Stimulated activated CD4-positive, alpha-beta T cell treated with anti-CD3 and anti-CD28 coated beads, Interleukin-1b, Interleukin-23, amount 100 ng/mL, for 24 hours (primary cell): Measurements from ENCODE around the gene ZSCAN12.

ENCODE experiments used
- DNase-seq, 4 experiments: peaks; one replicate each; pipeline ENCODE4 v3.0.0-alpha.2; 2020; ENCODE audit warnings: low read depth in 4 of 4, low spot score in 1 of 4

ZSCAN12 gene

DNA sequence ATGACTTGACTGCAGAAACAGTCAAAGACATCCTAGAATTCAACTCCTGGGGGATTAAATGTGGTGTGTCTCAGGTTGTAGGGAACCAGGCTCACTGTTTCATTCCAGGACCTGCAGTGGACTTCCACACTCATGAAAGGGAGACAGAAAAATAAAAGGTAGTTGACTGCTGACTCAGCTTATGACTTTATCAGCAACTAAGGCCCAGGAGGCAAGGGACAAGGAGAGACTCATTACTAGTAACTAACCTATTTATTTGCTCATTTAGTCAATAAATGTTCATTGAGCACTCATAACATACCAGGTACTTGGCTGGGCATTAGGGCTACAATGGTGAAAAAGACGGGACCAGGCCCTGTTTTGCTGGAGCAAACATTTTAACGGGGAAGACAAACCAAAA, 66.5 kb downstream of the ZSCAN12 start:
- no peak for DNase-seq

GRCh38 chr6:28330041-28330440, 69.5 kb downstream of the ZSCAN12 start:
- no peak for DNase-seq
